ENCODE results near the gene SVOP. TPM values are rescaled to one million over a fixed set of nuclear protein-coding genes. Genes with fewer than 3 reads are reported as not detected.

Gene SVOP
- total and polyA plus RNA-seq, 2 of the 8 experiments (the other 6 are each of a cell fraction or from before 2014, with no cell fraction given), result 0.06 TPM; not detected in 1

- TF ChIP-seq, protein P1, sequence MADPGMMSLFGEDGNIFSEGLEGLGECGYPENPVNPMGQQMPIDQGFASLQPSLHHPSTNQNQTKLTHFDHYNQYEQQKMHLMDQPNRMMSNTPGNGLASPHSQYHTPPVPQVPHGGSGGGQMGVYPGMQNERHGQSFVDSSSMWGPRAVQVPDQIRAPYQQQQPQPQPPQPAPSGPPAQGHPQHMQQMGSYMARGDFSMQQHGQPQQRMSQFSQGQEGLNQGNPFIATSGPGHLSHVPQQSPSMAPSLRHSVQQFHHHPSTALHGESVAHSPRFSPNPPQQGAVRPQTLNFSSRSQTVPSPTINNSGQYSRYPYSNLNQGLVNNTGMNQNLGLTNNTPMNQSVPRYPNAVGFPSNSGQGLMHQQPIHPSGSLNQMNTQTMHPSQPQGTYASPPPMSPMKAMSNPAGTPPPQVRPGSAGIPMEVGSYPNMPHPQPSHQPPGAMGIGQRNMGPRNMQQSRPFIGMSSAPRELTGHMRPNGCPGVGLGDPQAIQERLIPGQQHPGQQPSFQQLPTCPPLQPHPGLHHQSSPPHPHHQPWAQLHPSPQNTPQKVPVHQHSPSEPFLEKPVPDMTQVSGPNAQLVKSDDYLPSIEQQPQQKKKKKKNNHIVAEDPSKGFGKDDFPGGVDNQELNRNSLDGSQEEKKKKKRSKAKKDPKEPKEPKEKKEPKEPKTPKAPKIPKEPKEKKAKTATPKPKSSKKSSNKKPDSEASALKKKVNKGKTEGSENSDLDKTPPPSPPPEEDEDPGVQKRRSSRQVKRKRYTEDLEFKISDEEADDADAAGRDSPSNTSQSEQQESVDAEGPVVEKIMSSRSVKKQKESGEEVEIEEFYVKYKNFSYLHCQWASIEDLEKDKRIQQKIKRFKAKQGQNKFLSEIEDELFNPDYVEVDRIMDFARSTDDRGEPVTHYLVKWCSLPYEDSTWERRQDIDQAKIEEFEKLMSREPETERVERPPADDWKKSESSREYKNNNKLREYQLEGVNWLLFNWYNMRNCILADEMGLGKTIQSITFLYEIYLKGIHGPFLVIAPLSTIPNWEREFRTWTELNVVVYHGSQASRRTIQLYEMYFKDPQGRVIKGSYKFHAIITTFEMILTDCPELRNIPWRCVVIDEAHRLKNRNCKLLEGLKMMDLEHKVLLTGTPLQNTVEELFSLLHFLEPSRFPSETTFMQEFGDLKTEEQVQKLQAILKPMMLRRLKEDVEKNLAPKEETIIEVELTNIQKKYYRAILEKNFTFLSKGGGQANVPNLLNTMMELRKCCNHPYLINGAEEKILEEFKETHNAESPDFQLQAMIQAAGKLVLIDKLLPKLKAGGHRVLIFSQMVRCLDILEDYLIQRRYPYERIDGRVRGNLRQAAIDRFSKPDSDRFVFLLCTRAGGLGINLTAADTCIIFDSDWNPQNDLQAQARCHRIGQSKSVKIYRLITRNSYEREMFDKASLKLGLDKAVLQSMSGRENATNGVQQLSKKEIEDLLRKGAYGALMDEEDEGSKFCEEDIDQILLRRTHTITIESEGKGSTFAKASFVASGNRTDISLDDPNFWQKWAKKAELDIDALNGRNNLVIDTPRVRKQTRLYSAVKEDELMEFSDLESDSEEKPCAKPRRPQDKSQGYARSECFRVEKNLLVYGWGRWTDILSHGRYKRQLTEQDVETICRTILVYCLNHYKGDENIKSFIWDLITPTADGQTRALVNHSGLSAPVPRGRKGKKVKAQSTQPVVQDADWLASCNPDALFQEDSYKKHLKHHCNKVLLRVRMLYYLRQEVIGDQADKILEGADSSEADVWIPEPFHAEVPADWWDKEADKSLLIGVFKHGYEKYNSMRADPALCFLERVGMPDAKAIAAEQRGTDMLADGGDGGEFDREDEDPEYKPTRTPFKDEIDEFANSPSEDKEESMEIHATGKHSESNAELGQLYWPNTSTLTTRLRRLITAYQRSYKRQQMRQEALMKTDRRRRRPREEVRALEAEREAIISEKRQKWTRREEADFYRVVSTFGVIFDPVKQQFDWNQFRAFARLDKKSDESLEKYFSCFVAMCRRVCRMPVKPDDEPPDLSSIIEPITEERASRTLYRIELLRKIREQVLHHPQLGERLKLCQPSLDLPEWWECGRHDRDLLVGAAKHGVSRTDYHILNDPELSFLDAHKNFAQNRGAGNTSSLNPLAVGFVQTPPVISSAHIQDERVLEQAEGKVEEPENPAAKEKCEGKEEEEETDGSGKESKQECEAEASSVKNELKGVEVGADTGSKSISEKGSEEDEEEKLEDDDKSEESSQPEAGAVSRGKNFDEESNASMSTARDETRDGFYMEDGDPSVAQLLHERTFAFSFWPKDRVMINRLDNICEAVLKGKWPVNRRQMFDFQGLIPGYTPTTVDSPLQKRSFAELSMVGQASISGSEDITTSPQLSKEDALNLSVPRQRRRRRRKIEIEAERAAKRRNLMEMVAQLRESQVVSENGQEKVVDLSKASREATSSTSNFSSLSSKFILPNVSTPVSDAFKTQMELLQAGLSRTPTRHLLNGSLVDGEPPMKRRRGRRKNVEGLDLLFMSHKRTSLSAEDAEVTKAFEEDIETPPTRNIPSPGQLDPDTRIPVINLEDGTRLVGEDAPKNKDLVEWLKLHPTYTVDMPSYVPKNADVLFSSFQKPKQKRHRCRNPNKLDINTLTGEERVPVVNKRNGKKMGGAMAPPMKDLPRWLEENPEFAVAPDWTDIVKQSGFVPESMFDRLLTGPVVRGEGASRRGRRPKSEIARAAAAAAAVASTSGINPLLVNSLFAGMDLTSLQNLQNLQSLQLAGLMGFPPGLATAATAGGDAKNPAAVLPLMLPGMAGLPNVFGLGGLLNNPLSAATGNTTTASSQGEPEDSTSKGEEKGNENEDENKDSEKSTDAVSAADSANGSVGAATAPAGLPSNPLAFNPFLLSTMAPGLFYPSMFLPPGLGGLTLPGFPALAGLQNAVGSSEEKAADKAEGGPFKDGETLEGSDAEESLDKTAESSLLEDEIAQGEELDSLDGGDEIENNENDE (IDR thresholded peaks at IDR 0.05; ENCODE audit: insufficient replicate concordance, low read length), result no peak
- no peak for TF ChIP-seq RXRA (IDR thresholded peaks at IDR 0.05; ENCODE audit: insufficient read depth, low read depth, low read length)
- TF ChIP-seq POLR2A (IDR thresholded peaks at IDR 0.05; ENCODE audit: control extremely low read depth in 1 of 2, low read depth in 2 of 2, low read length in 2 of 2), result no peak
- no peak for TF ChIP-seq FOSL1 (IDR thresholded peaks at IDR 0.05; ENCODE audit: insufficient read depth, low read depth, low read length)
- TF ChIP-seq EP300 (IDR thresholded peaks at IDR 0.05; ENCODE audit: borderline replicate concordance in 1 of 2, low read depth in 2 of 2, low read length in 2 of 2), result no peak
- TF ChIP-seq ASH2L (IDR thresholded peaks at IDR 0.05; ENCODE audit: low read length), result no peak
- TF ChIP-seq JUND (IDR thresholded peaks at IDR 0.05; ENCODE audit: low read length), result no peak
- no peak for TF ChIP-seq RAD21 (IDR thresholded peaks at IDR 0.05 in 1 of 2, conservative IDR thresholded peaks at IDR 0.05 in 1 of 2; ENCODE audit: low read depth in 2 of 2, low read length in 2 of 2)
- TF ChIP-seq KDM1A (IDR thresholded peaks at IDR 0.05; ENCODE audit: borderline replicate concordance, low read length), result no peak
- TF ChIP-seq EGR1 (IDR thresholded peaks at IDR 0.05; ENCODE audit: borderline replicate concordance, low read depth, low read length), result no peak
- no peak for TF ChIP-seq POLR2AphosphoS5 (IDR thresholded peaks at IDR 0.05; ENCODE audit: low read depth, low read length)
- TF ChIP-seq HDAC6 (IDR thresholded peaks at IDR 0.05; ENCODE audit: low read depth, low read length), result no peak
Observed at GRCh38 chr12:108860443-108860842, 160.4 kb downstream of the SVOP start (continued).
